HEK293 (cell line): Measurements from ENCODE around the gene RNU1-1.

Experiments used
- HOXA7 ChIP-seq: sonication (generic); formaldehyde crosslinking; IDR thresholded peaks from 2 replicates; pipeline ENCODE4 v1.8.1; 2022; ENCODE audit warnings: missing genetic modification reagents, borderline replicate concordance
- PRDM10 ChIP-seq: fragments of 450-650 bp; formaldehyde crosslinking; IDR thresholded peaks from 2 replicates; pipeline ENCODE4 v1.5.1; 2016; ENCODE audit warnings: missing biosample characterization, missing genetic modification characterization
- YY1 ChIP-seq: fragments of 450-650 bp; formaldehyde crosslinking; IDR thresholded peaks from 2 replicates; pipeline ENCODE4 v1.5.1; 2018; ENCODE audit warnings: missing biosample characterization, missing genetic modification characterization
- ZBTB1 ChIP-seq: fragments of 450-650 bp; formaldehyde crosslinking; IDR thresholded peaks from 2 replicates; pipeline ENCODE4 v1.5.1; 2016; ENCODE audit warnings: missing biosample characterization, missing genetic modification characterization
- ZIC2 ChIP-seq: fragments of 450-650 bp; formaldehyde crosslinking; IDR thresholded peaks from 2 replicates; pipeline ENCODE4 v1.5.1; 2016; ENCODE audit warnings: missing biosample characterization, missing genetic modification characterization
- ZSCAN16 ChIP-seq: fragments of 450-650 bp; formaldehyde crosslinking; IDR thresholded peaks from 2 replicates; pipeline ENCODE4 v1.5.1; 2016; ENCODE audit warnings: missing biosample characterization, missing genetic modification characterization
- TF ChIP-seq, protein P1 (sequence below): fragments of 450-650 bp; formaldehyde crosslinking; IDR thresholded peaks from 2 replicates; pipeline ENCODE4 v1.5.1; 2016; ENCODE audit warnings: missing biosample characterization, missing genetic modification characterization, borderline replicate concordance

Gene RNU1-1

DNA sequence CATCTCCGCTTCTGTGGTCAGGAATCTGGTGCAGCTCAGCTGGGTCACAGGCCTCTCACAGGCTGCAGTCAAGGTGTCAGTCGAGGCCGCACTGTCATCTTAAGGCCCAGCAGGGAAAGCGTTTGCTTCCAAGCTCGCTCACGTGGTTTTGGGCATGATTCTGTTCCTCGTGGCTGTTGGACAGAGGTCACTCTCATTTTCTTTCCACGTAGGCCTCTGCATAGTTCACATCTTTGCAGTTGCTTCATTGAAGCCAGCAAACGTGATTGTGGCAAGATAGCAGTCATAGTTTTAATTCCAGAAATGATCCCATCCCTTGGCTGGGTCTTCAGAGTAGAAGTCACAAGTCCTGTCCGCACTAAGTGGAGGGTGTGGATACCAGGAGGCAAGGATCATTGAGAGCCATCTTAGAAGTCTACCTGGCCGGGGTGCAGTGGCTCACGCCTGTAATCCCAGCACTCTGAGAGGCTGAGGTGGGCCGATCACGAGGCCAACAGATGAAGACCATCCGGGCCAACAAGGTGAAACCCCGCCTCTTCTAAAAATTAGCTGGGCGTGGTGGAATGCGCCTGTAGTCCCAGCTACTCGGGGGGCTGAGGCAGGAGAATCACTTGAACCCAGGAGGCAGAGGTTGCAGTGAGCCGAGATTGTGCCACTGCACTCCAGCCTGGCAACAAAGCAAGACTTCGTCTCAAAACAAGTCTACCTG lies 49.0 kb downstream of the RNU1-1 start (continued):
- TF ChIP-seq PRDM10 (no peak), ZIC2 (no peak), ZSCAN16 (tag by site-specific recombination) (no peak), ZBTB1 (tag by site-specific recombination) (no peak), HOXA7 (no peak), YY1 (no peak)
- TF ChIP-seq, protein P1, sequence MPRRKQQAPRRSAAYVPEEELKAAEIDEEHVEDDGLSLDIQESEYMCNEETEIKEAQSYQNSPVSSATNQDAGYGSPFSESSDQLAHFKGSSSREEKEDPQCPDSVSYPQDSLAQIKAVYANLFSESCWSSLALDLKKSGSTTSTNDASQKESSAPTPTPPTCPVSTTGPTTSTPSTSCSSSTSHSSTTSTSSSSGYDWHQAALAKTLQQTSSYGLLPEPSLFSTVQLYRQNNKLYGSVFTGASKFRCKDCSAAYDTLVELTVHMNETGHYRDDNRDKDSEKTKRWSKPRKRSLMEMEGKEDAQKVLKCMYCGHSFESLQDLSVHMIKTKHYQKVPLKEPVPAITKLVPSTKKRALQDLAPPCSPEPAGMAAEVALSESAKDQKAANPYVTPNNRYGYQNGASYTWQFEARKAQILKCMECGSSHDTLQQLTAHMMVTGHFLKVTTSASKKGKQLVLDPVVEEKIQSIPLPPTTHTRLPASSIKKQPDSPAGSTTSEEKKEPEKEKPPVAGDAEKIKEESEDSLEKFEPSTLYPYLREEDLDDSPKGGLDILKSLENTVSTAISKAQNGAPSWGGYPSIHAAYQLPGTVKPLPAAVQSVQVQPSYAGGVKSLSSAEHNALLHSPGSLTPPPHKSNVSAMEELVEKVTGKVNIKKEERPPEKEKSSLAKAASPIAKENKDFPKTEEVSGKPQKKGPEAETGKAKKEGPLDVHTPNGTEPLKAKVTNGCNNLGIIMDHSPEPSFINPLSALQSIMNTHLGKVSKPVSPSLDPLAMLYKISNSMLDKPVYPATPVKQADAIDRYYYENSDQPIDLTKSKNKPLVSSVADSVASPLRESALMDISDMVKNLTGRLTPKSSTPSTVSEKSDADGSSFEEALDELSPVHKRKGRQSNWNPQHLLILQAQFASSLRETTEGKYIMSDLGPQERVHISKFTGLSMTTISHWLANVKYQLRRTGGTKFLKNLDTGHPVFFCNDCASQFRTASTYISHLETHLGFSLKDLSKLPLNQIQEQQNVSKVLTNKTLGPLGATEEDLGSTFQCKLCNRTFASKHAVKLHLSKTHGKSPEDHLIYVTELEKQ (tag by site-specific recombination) = no peak
